DND-41 (cell line): ENCODE measurements around the gene DGKG.

Experiments used
- CTCF ChIP-seq: IDR thresholded peaks from 2 replicates; pipeline ENCODE4 v1.5.1; 2012; ENCODE audit warnings: borderline replicate concordance, low read length, moderate library complexity, mild to moderate bottlenecking; ENCODE audit not compliant: poor library complexity, severe bottlenecking; ENCODE audit errors: extremely low read depth
- EZH2 ChIP-seq: IDR thresholded peaks from 3 replicates; pipeline ENCODE4 v1.6.1; 2012; ENCODE audit warnings: borderline replicate concordance, low read depth, mild to moderate bottlenecking, moderate library complexity, low read length, inconsistent platforms; ENCODE audit not compliant: severe bottlenecking

GRCh38 chr3:186244016-186244415 is 118.0 kb downstream of the DGKG start:
- TF ChIP-seq CTCF (no peak), EZH2 (no peak)
